ENCODE measurements around the gene PLEKHG5.

The PLEKHG5 gene

GRCh38 chr1:6491480-6491962 lies at the start of gene PLEKHG5:
Gene PLEKHG5, minus strand, starts transcription at chr1:6491667. Its CDS starts 14,096 bp downstream, at chr1:6477571.
- in situ Hi-C loops (cut with MboI; ENCODE audit: low sequenced_read_pairs), result no loop called here

DNA sequence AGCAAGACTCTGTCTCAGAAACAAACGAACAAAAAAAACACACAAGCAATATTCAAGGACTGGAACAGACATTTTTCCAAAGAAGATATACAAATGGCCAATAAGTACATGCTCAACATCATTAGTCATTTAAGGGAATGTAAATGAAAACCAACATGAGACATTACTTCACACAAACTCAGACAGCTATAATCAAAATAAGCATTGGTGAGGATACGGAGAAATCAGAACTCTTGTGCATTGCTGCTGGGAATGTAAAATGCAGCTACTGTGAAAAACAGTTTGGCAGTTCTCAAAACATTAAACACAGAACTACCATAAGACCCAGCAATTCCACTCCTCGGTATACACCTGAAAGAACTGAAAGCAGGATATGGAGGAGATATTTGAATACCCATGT lies 47.5 kb upstream of the PLEKHG5 start:
- in situ Hi-C loops (cut with MboI; ENCODE audit: low sequenced_read_pairs), result no loop called here

GRCh38 chr1:6536291-6536690 lies 44.8 kb upstream of the PLEKHG5 start:
- in situ Hi-C loops (cut with MboI; ENCODE audit: low sequenced_read_pairs), result no loop called here

GRCh38 chr1:6535214-6535613 lies 43.7 kb upstream of the PLEKHG5 start:
- in situ Hi-C loops (cut with MboI; ENCODE audit: low sequenced_read_pairs), result no loop called here

- in situ Hi-C loops (cut with MboI; ENCODE audit: low sequenced_read_pairs), result no loop called here
These were observed 42.9 kb upstream of the PLEKHG5 start for GRCh38 chr1:6534248-6534822.

DNA sequence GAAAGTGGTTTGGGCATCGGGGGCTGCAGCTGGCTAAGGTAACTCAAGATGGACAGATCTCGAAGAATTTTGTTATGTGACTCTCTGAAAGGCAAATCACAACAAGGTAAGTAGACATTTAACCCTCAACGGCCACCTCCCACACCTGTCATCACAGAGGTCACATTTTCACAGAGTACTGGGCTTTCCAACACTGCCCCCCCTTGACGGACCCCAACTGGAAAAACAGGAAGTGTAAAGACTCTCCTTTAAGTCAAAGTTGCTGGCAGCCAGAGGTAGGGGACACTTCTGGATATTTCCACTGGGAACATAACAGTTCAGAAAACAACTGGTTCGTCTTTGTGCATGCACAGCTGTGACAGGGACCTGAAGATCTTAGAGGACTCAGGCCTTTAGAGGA lies 40.5 kb upstream of the PLEKHG5 start:
- in situ Hi-C loops (cut with MboI; ENCODE audit: low sequenced_read_pairs), result no loop called here

DNA sequence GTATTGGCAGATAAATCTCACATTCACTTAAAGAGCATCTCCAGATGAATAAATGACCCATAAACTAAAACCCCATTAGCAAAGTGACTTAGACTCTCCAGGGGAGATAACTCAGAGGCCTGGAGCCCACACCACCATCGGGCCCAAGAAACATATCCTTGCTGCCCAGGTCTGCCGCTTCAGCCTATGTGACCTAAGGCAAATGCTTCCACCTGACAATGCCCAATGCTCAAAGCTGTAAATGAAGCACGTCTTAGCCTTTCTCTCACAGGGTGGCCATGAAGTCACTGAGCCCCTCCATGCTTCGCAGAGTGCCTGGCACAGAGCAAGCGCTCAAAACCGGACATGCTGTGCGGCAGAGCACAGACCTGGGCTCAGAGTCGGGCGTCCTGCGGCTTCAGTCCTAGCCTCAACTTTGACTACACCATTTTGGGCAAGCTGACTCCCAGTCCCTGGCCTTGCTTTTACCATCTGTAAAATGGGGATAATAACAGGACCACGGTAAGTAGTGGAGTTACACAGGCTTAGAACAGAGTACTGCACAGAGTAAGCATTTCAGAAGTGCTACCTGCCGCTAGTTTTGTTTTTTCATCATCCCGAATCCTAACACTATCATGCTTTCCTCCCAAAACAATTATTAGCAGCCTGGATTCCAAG lies 39.2 kb upstream of the PLEKHG5 start:
- in situ Hi-C loops (cut with MboI; ENCODE audit: low sequenced_read_pairs), result no loop called here

GRCh38 chr1:6528492-6528891 lies 37.0 kb upstream of the PLEKHG5 start:
- in situ Hi-C loops (cut with MboI; ENCODE audit: low sequenced_read_pairs), result no loop called here

GRCh38 chr1:6526316-6526715 lies 34.8 kb upstream of the PLEKHG5 start:
- in situ Hi-C loops (cut with MboI; ENCODE audit: low sequenced_read_pairs), result no loop called here

GRCh38 chr1:6523566-6523965 lies 32.1 kb upstream of the PLEKHG5 start:
- in situ Hi-C loops (cut with MboI; ENCODE audit: low sequenced_read_pairs), result no loop called here

- in situ Hi-C loops (cut with MboI; ENCODE audit: low sequenced_read_pairs), result no loop called here
These were observed 30.1 kb upstream of the PLEKHG5 start for GRCh38 chr1:6521536-6521935.

DNA sequence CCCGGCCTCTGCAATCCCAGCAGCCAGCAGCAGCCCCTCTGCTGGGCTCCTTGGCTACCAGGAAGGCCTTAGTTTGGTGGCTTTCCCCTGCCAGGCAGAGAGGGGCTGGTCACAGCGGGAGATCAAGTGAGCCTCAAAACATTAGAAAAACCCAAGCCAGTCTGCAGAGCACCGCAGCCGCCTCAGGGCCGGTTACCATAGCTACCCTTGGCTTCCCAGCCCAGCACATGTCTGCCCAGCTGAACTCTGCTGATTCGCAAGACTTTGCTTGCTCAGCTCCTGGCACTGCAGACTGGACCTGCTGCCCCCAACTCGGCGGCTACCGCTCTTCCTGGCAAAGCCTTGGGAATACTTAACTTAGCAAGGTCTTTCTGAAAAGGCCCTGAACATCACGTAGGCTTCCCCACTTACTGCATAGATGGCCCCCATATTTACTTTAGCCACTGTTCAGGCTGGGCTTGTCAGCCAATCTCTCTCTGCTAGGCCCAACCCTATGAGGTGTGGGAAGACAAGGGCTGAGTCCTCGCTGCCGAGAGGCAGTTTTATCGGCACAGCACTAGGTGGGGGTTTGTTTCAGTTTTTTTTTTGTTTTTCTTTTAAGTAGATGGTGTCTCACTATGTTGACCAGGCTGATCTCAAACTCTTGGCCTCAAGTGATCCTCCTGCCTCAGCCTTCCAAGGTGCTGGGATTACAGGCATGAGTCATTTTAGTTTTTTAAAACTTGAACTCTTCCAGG lies 28.6 kb upstream of the PLEKHG5 start:
- in situ Hi-C loops (cut with MboI; ENCODE audit: low sequenced_read_pairs), result no loop called here

DNA sequence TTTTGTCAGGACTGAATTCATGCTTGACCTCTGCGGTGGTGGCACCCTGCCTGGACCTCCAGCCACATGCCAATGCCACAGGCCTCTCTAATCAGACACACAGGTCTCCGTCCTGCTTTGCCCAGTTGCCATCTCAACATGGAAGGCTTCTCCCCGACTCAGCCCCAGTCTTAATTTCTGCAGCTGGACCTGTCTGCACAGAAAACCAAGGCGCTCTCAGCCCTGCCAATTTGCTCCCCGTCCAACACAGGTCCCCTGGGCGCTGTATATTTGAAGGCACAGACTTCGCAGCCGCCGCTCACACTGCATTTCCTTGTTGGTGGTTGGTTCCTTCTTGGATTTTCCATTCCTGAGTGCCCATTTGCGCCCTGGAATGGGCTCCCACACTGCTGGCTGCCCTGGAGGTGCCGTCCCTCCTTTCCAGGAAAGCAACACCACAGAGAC lies 28.0 kb upstream of the PLEKHG5 start:
- in situ Hi-C loops (cut with MboI; ENCODE audit: low sequenced_read_pairs), result no loop called here

DNA sequence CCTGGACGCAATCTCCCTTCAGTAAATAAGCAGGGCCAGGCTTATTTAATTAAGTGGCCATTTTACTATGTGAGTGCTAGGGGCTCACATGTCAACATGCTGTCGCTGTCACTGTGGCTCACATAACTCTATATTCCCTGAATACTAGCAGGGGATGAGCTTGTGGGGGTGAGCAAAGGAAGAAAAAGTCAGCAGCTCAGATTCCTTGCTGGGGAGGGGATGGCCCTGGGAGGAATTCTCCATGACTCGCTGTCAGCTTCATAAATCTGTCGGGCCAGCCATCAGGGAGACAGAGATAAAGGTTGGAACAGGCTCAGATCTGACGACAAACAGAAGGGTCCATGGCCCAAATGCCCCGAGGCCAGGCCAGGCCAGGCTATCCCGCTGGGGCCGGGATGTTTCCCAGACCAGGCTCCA lies 26.0 kb upstream of the PLEKHG5 start:
- in situ Hi-C loops (cut with MboI; ENCODE audit: low sequenced_read_pairs), result no loop called here

GRCh38 chr1:6515771-6516170 lies 24.3 kb upstream of the PLEKHG5 start:
- in situ Hi-C loops (cut with MboI; ENCODE audit: low sequenced_read_pairs), result no loop called here

DNA sequence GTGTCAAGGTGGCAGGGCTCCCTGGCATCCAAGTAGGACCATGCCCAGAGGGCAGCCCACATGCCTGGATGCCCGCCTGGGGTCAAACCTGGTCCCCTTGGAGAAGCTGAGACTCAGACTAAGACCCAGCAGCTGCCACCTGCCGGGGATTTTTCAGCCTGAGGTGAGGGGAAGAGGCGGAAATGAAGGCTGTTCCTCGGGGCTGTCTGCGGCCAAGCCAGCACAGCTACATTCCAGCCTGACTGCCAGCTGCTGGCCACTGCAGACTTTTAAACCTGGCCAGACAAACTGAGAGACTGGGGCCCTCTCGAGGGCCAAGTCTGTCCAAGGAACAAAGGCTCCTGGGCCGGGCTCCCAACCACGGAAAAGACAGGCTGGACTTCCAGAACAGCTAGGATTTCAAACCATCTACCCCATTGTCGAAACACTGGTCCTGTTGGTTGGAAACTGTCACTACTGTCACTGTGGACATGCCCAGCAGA lies 21.9 kb upstream of the PLEKHG5 start:
- in situ Hi-C loops (cut with MboI; ENCODE audit: low sequenced_read_pairs), result no loop called here

DNA sequence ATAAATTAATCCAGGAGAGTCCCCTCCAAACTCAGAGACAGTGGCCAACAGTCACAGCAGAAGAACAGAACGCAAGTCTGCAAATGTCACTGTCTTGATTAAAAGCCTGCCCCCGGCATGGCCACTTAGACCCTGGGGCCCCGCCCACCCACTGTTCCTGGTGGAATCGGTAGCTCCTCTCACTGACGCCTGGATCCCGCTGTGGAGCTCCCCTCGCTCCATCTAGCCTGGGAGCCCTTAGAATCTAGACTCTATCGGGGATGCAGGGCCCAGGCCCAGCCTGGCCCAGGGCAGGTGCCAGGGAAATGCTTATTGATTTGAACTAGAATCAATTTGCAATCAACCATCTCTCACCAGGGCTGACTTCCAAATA lies 21.4 kb upstream of the PLEKHG5 start:
- in situ Hi-C loops (cut with MboI; ENCODE audit: low sequenced_read_pairs), result no loop called here

- in situ Hi-C loops (cut with MboI; ENCODE audit: low sequenced_read_pairs), result no loop called here
These were observed 20.9 kb upstream of the PLEKHG5 start for GRCh38 chr1:6512245-6512907.

DNA sequence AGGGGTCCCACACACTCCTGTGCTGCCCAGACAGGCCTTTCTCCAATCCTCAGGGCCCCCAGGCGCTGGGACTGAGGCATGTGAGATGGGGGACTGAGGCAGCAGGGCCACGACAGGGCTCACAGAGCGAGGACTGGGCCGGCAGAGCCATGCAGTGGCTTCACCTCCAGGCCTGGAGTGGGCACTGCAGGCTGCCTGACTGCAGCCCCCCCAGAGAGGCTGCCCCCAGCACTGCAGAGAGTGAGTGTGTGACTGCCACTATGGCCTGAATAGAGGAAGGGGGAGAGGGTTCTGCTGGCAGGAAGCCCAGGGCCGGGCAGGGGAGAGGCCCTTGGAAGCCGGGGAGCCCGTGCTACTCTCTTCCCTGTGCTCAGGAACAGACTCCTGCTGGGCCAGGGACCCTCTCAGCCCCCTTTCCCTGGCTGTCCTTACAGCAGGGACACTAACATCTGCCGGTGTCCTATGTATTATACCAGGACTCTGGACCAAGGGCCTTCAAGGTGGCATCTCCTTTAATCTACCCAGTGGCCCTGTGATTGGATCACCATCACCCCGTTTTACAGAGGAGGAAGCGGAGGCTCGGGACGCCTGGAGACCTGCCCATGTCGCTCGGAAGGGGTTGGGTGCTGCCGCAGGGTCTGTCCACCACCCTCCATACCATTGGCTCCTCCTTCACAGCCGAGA lies 20.2 kb upstream of the PLEKHG5 start:
- in situ Hi-C loops (cut with MboI; ENCODE audit: low sequenced_read_pairs), result no loop called here

GRCh38 chr1:6511056-6511455 lies 19.6 kb upstream of the PLEKHG5 start:
- in situ Hi-C loops (cut with MboI; ENCODE audit: low sequenced_read_pairs), result no loop called here

DNA sequence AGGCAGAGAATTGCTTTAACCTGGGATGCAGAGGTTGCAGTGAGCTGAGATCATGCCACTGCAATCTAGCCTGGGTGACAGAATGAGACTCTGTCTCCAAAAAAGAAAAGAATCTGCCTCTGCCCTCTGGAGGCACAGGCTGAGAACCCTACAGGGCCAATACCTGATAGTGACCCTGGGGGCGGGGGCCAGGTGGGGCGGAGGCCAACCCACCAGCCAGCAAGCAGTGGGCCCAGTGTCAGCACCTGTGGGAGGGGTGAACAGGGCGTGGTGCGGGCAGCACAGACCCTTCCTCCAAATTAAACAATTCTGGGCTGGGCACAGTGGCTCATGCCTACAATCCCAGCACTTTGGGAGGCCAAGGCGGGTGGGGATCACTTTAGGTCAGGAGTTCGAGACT lies 19.0 kb upstream of the PLEKHG5 start:
- in situ Hi-C loops (cut with MboI; ENCODE audit: low sequenced_read_pairs), result no loop called here
